Thymus (tissue), 11 donors: ENCODE data around the gene SUGP2. TPM values are rescaled to one million over a fixed set of nuclear protein-coding genes. Genes with fewer than 3 reads are reported as not detected.
A peak's percentile ranks its signal among the peaks of the same experiment; 100 is the strongest.

Experiments
- DNase-seq, 9 donors: peaks; one replicate each; pipeline ENCODE4 v3.0.0-alpha.2; 2013; ENCODE audit warnings: low spot score in 9 of 9, low read depth in 6 of 9, missing footprints in 1 of 9
- H3K27ac ChIP-seq, 2 donors: one replicate each; pipeline ENCODE4 v1.5.1; 2013; ENCODE audit warnings: control low read depth in 1 of 2, low read depth in 1 of 2, low read length in 1 of 2, mild to moderate bottlenecking in 1 of 2, moderate library complexity in 1 of 2
- H3K27me3 ChIP-seq, 2 donors: one replicate each; pipeline ENCODE4 v1.5.1; 2013; ENCODE audit warnings: low read length in 1 of 2; ENCODE audit not compliant: control insufficient read depth in 2 of 2, insufficient read depth in 1 of 2
- H3K36me3 ChIP-seq, 2 donors: one replicate each; pipeline ENCODE4 v1.5.1; 2013; ENCODE audit warnings: low read length in 1 of 2, mild to moderate bottlenecking in 1 of 2, moderate library complexity in 1 of 2; ENCODE audit not compliant: control insufficient read depth in 2 of 2, insufficient read depth in 2 of 2
- H3K4me1 ChIP-seq, 2 donors: one replicate each; pipeline ENCODE4 v1.5.1; 2013; ENCODE audit warnings: low read length in 2 of 2; ENCODE audit not compliant: control insufficient read depth in 2 of 2, insufficient read depth in 2 of 2
- H3K4me3 ChIP-seq, 2 donors: one replicate each; pipeline ENCODE4 v1.5.1; 2013; ENCODE audit warnings: low read length in 2 of 2, control low read depth in 1 of 2, mild to moderate bottlenecking in 1 of 2
- H3K9me3 ChIP-seq, 2 donors: one replicate each; pipeline ENCODE4 v1.5.1; 2013; ENCODE audit warnings: low read length in 1 of 2, mild to moderate bottlenecking in 1 of 2; ENCODE audit not compliant: control insufficient read depth in 2 of 2, insufficient read depth in 1 of 2
- WGBS: extraction: QIAGEN DNeasy Blood & Tissue Kit; methylation state at CpG from one replicate; pipeline ENCODE4 v1.1.7; 2013; 5-methylcytosine and 5-hydroxymethylcytosine counted together
- polyA plus RNA-seq: library from polyadenylated mRNA; stranded (reverse); fragments of 200-250 nt; gene quantifications from one replicate; pipeline ENCODE4 v1.2.3, GENCODE V29; 2013
- total RNA-seq: library from RNA; stranded (reverse); fragments of 120-200 nt; gene quantifications from one replicate; pipeline ENCODE4 v1.2.4, GENCODE V29; 2013
- donor health status: healthy.

The SUGP2 gene
- total and polyA plus RNA-seq, 2 donors = 45.3 to 129 TPM

DNA sequence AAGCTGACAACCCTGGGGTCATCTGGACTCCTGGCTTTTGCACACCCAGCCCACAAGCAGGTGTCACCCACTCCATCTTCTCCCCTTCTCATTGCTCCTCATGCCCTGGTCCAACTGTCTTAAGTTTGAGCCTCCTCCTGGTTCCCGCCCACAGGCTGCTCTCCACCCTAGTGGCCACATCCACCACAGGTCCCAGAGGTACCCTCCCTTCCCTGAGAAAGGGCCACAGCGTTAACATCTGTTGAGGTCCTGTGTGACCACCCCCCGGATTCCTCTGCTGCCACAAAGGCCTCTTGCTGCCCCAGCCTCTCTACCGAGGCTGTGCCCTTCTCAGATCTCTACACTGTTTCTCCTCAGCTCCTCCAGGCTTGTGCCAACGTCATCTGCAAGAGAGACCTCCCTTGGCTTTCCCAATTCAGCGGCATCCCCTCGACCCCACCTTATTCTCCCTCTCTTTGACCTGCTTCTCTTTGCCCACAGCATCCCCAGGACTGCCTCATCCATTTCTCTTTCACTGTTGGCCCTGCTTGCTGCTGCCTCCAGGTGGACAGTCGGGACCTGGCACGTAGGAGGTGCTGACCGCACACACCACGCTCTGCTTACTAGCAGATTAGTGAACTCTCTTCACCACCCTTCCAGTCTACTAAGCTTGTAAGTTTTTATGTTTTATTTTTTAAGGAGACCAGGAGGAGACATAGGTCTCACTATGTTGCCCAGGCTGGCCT is 33.3 kb downstream of the SUGP2 start:
- 96% methylated on average over 11 of the region's 11 CpGs for WGBS
- no peak overlapping the region for H3K27ac ChIP-seq
- no peaks in the 10 kb centered on the region for H3K9me3 ChIP-seq
- H3K4me3 ChIP-seq = no peak overlapping the region
- no peaks in the 10 kb centered on the region for H3K4me1 ChIP-seq
- DNase-seq = no peak
- H3K27me3 ChIP-seq = no peaks in the 10 kb centered on the region
- H3K36me3 ChIP-seq = peaks cover 76 to 82% of the 10 kb centered on the region in 2 donors

DNA sequence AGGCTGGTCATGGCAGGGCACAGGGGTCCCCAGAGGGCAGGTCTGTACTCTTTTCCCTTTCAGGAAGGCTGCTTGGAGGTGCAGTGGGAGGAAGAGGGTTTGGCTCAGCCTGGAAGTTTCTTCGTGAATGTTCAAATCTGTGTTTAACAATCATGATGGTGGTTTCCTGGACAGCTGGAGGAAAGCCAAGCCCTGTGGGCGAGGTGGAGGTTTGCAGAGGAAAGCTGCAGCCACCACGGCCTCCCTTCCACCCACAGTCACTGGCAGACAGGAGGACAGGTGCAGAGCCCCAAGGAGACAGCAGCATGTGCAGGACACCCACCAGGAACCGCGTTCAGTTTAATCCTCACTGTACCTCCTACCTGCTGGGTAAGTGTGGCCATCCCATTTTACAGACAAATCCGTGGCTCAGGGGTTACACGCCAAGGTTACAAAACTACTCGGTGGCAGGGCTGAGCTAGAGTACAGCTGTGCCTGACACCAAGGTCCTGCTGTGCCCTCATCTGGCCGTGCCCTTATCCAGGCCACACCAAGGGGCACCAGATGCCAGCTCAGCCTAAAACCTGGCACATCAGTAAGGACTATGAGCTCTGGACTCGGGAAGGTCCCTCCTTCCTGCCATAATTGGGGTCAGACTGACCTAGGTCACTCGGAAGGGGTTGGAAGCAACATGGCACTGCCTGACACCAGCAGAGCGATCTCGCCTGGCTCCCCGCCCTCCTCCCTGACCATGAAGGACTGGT is 34.1 kb downstream of the SUGP2 start:
- WGBS = 45% methylated on average over 14 of the region's 14 CpGs
- Histone ChIP-seq H3K9me3 (no peaks in the 10 kb centered on the region), H3K4me3 (no peak overlapping the region), H3K27ac (no peak overlapping the region), H3K36me3 (peaks cover 73 to 82% of the 10 kb centered on the region in 2 donors), H3K4me1 (no peaks in the 10 kb centered on the region), H3K27me3 (no peaks in the 10 kb centered on the region)
- DNase-seq = no peak

DNA sequence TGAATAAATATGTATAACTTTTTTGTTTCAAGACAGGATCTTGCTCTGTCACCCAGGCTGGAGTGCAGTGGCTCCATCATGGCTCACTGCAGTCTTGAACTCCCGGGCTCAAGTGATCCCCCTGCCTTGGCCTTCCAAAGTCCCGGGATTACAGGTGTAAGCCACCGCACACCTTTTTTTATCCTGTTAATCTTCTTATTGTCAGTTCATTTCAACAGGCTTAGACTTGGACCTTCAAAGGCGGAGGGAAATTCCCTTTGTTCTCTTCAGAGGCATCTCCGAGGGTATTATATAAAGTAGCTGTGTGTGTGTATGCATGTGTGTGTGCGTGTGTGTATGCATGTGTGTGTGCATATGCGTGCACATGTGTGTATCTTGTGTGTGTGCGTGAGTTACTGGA is 35.0 kb downstream of the SUGP2 start:
- peaks cover 73 to 82% of the 10 kb centered on the region in 2 donors for H3K36me3 ChIP-seq

DNA sequence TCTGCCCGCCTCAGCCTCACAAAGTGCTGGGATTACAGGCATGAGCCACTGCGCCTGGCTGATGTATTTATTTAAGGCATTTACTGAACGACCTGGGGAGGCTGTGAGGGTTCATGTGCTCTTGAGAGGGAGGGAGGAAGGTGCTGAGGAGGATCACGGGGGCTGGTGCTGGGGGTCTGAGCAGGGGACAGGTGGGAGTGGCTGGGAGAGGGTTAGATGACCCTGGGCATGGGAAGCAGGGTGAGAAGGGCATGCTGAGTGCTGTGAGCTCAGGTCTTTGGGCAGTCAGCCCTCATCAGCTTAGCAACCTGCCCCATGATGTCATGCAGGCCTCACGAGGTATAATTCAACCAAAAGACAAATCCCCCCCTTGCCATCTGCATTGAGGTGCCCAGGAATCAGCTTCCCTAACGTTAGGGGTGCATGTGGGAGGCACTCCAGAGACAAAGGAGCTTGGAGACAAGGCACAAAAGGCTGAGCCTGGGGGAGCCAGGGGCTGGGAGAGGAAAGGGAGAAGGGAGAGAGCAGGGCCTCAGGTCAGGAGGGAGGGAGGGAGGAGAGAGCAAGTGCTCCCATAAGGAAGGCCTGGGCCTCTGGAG is 36.4 kb downstream of the SUGP2 start:
- 95% methylated on average over 6 of the region's 6 CpGs for WGBS
- no peak for DNase-seq
- no peaks in the 10 kb centered on the region for H3K27me3 ChIP-seq
- no peak overlapping the region for H3K4me3 ChIP-seq
- no peaks in the 10 kb centered on the region for H3K9me3 ChIP-seq
- no peaks in the 10 kb centered on the region for H3K4me1 ChIP-seq
- no peak overlapping the region for H3K27ac ChIP-seq
- H3K36me3 ChIP-seq = peaks cover 76 to 81% of the 10 kb centered on the region in 2 donors

More for the DNA sequence above, 35.0 kb downstream of the SUGP2 start:
- no peak for DNase-seq
- 96% methylated on average over 8 of the region's 8 CpGs for WGBS
- Histone ChIP-seq H3K27me3 (no peaks in the 10 kb centered on the region), H3K9me3 (no peaks in the 10 kb centered on the region), H3K27ac (no peak overlapping the region), H3K4me3 (no peak overlapping the region), H3K4me1 (no peaks in the 10 kb centered on the region)

DNA sequence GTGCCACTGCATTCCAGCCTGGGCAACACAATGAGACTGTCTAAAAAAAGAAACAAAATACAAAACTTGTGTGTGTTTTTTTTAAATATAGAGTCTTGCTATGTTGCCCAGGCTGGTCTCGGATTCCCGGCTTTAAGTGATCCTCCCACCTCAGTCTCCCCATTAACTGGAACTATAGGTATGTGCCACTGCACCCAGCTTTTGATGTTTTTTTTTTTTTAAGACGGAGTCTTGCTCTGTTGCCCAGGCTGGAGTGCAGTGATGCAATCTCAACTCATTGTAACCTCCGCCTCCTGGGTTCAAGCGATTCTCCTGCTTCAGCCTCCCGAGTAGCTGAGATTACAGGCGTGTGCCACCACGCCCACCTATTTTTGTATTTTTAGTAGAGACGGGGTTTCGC is 37.0 kb downstream of the SUGP2 start:
- no peak overlapping the region for H3K27ac ChIP-seq
- no peak for DNase-seq
- H3K27me3 ChIP-seq = no peaks in the 10 kb centered on the region
- WGBS = 99% methylated on average over 10 of the region's 10 CpGs
- no peak overlapping the region for H3K4me3 ChIP-seq
- H3K4me1 ChIP-seq = no peaks in the 10 kb centered on the region
- no peaks in the 10 kb centered on the region for H3K9me3 ChIP-seq
- peaks cover 77 to 80% of the 10 kb centered on the region in 2 donors for H3K36me3 ChIP-seq

DNA sequence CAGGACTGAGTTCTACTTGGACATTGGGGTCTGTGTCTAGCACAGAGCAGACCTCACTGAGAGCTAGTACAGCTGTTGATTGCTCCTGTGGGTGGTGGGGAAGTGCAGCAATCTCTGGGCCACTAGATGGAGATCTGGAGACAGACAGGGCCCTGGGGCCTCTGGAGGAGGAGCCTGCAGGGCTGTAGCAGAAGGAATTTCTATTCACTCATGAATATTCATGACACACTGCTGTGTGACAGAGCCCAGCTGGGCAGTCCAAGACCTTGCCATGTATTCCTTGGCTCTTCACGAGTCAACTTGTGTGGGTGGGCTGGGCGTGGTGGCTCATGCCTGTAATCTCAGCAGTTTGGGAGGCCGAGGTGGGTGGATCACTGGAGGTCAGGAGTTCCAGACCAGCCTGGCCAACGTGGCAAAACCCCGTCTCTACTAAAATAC is 37.5 kb downstream of the SUGP2 start:
- DNase-seq = peak in 6 of 9 donors; percentile 1 to 51 (median 10)
- no peaks in the 10 kb centered on the region for H3K4me1 ChIP-seq

DNA sequence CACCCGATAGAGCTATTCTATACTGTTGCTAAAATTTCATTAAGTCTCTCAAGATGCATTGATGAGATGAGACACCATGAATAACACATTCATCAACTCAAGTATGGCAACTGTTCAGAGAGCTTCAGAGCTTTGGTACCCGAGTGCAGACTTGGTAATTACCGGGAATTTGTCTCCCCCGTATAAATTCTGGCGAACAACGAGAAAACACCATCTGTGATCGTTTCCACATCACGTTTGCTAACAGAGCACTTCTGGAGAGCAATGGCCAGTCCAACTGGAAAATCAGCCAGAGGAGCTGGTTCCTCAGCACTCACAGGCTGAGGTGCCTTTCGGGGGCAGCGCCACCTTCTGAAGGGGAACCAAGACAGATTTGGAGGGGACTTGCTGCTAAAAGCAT is 40.2 kb downstream of the SUGP2 start:
- H3K9me3 ChIP-seq = no peaks in the 10 kb centered on the region
- WGBS = 98% methylated on average over 10 of the region's 10 CpGs
- H3K36me3 ChIP-seq = peaks cover 54 to 56% of the 10 kb centered on the region in 2 donors

More for the DNA sequence above, 37.5 kb downstream of the SUGP2 start:
- Histone ChIP-seq H3K4me3 (no peak overlapping the region), H3K27me3 (no peaks in the 10 kb centered on the region), H3K27ac (no peak overlapping the region), H3K9me3 (no peaks in the 10 kb centered on the region), H3K36me3 (peaks cover 77 to 82% of the 10 kb centered on the region in 2 donors)
- 89% methylated on average over 5 of the region's 5 CpGs for WGBS

DNA sequence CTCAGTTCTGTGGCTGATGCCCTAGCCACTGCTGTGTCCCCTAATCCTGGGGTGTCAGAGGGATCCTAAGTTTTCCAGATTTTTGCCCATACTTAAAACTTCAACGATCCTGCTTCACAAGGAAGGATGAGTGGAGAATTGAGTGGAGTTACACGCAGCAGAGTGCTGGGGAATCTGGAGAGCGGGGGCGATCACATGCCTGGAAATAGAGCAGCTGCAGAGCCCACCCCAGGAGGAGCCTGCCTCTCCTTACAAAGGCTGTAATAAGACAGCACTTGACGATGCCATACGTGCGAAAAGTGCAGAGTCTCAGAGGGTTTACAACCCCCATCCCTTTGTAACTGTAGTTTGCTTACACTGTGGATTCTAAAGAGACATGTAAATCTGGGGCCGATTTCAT is 40.6 kb downstream of the SUGP2 start:
- WGBS = over 99% methylated on average over 8 of the region's 8 CpGs
- Histone ChIP-seq H3K4me1 (no peaks in the 10 kb centered on the region), H3K27me3 (peaks cover 0 to 4% of the 10 kb centered on the region in 2 donors), H3K9me3 (no peaks in the 10 kb centered on the region), H3K4me3 (no peak overlapping the region), H3K27ac (no peak overlapping the region), H3K36me3 (peaks cover 51 to 54% of the 10 kb centered on the region in 2 donors)
- no peak for DNase-seq

More for the DNA sequence above, 40.2 kb downstream of the SUGP2 start:
- no peak overlapping the region for H3K4me3 ChIP-seq
- peaks cover 0 to under 1% of the 10 kb centered on the region in 2 donors for H3K27me3 ChIP-seq
- DNase-seq = no peak
- H3K4me1 ChIP-seq = no peaks in the 10 kb centered on the region
- H3K27ac ChIP-seq = no peak overlapping the region

DNA sequence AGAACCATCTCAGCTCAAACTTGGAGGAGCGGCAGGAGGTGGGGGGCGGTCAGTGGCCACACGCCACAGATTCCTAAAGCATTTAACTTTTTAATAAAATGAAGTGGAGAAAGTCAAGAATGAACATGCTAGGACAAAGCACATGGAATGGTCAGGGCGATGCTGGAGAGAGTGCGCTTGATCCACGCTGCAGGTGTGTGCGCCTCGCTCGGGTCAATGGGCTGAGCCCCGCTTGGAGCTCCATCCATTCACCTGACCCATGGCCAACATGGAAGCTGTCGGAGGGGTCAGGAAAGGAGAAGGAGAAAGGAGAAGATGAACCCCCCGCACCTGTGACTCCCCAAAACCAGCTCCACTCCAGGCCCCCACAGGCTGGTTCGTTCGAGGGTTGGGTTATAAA is 41.8 kb downstream of the SUGP2 start:
- 98% methylated on average over 14 of the region's 14 CpGs for WGBS

More for the DNA sequence above, 41.8 kb downstream of the SUGP2 start:
- Histone ChIP-seq H3K27ac (no peak overlapping the region), H3K36me3 (peaks cover 42 to 44% of the 10 kb centered on the region in 2 donors), H3K4me1 (no peaks in the 10 kb centered on the region), H3K9me3 (no peaks in the 10 kb centered on the region), H3K4me3 (no peak overlapping the region), H3K27me3 (peaks cover 0 to 15% of the 10 kb centered on the region in 2 donors)
- DNase-seq = no peak
